NCI-H345 treated with DMSO at 0.1 percent for 48 hours (cell line): ENCODE data around the gene ARL5C.

Experiments
- DNase-seq: peaks from one replicate; lab custom pipeline; 2025; ENCODE audit not compliant: unreplicated experiment; lab: John Stamatoyannopoulos, UW

The ARL5C gene

DNA sequence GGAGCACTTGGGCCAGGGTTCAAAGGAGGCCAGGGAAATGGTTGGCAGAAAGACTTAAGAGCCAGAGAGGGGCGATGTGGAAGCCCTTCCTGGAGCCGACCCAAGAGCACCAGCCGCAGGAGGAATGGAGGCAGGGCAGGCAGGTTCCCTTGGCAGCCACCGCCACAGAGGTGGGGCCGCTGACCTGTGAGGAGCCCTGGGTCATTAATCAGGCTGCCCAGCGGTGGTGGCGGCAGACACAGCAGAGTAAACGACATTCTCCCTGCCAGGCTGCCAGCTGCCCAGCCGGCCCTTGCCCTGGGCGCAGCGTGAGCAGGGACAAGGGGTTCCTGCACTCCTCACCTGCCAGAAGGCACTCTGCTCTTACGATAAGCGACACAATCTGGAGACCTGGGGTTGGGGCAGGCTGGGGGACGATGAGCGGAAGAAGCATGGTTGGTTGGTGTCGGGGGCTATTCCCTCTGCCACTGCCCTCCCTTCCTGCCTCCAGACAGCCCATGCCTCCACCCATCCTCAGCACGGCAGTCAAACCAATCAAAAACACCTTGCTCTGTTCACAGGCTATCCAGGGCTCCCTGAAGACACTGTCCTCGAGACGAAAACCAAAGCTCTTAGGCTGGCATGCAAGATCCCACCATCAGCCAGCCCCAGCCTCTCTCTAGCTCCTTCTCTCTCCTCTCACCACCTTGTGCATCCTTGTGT is 55.4 kb downstream of the ARL5C start:
- DNase-seq: no peak

DNA sequence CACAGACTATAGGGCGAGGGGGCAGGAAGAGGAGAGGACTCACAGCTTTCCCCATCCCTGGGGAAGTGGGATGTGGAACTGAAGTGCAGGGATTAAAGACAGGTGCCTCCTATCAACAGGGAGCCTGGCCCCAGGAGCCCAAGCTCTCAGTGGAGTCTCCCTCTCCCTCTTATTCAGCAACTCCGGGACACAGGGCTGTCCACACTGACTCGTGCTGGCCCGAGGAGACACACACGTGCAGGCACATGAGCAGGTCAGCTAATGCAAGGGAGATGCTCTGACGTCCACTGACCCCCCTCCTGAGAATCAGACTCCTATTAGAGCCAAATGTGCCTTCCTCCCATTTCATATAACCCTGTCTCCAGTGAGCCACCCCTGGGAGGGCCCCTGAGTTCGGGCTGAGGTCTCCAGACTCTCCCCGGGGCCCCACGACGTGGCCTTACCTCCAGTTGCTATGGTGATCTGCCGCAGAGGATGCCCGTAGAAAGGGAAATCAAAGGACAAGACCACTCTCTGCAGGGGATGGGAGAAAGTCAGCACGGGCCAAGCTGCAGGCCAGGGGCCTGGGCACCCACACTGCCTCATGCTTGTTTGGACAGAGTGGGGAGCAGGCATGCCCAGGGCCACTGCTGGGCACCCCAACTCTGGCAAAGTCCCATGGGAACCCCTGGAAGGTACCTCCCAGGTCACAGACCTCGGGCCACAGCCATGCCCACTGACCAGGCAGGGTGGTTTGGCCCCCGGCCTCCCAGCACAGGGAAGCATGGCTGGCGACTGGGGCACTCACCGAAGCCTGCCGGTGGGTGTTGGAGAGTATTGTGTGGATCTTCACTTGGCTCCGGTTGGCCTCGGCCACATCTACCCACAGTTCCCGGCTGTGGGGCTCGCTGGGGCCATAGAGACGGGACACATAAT is 57.2 kb downstream of the ARL5C start:
- no peak for DNase-seq

DNA sequence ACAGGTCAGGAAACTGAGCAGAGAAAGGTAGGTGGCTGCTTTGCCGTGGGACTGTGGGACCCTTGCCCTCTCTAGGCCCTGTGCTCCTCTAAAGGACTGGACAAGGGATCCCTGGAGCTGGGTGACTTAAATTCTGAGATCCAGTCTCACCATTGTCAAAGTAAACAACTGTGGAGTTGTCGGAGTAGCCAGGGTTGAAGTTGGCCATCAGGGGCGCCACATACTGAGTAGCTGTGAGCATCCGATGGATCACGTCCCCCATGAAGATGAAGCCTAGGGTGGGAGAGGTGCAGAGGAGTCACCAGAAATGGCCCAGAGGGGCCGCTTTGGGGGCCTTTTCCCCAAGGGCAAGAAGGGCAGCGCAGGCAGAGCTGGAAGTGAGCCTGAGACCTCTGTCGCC is 58.0 kb downstream of the ARL5C start:
- DNase-seq: no peak

DNA sequence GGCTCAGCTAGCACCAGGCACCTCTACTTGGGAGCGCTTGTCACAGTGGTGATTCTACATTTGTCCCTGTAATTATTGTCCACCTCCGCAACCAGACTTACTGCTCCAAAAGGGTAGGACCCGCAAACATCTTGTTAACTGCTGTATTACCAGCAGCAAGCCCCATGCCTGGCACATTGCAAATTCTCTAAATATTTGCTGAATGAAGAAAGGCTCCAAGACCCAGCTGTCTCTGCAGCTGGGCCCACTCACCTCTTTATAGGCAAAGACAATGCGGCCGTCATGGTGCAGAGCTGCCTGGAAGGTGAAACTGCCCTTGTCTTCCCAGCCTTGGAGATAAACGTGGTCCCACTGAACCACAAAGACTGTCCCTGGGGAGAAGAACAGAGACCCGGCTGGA is 58.8 kb downstream of the ARL5C start:
- DNase-seq: no peak
